HEK293 (cell line): ENCODE measurements around the gene SLC66A2.

ENCODE experiments used
- CTCF ChIP-seq: fragments of 450-650 bp; formaldehyde crosslinking; IDR thresholded peaks from 2 replicates; pipeline ENCODE4 v1.5.1; 2016; ENCODE audit warnings: missing biosample characterization, missing genetic modification characterization
- GLI4 ChIP-seq: fragments of 450-650 bp; formaldehyde crosslinking; IDR thresholded peaks from 2 replicates; pipeline ENCODE4 v1.5.1; 2016; ENCODE audit warnings: missing biosample characterization, missing genetic modification characterization
- KLF9 ChIP-seq: fragments of 450-650 bp; formaldehyde crosslinking; IDR thresholded peaks from 2 replicates; pipeline ENCODE4 v1.5.1; 2016; ENCODE audit warnings: missing biosample characterization, missing genetic modification characterization, low read depth
- PRDM1 ChIP-seq: fragments of 450-650 bp; formaldehyde crosslinking; IDR thresholded peaks from 2 replicates; pipeline ENCODE4; 2016; ENCODE audit warnings: missing biosample characterization, missing genetic modification characterization
- PRDM6 ChIP-seq: fragments of 450-650 bp; formaldehyde crosslinking; IDR thresholded peaks from 2 replicates; pipeline ENCODE4 v1.5.1; 2017; ENCODE audit warnings: missing biosample characterization, missing genetic modification characterization
- REST ChIP-seq: fragments of 450-650 bp; formaldehyde crosslinking; IDR thresholded peaks from 2 replicates; pipeline ENCODE4 v1.5.1; 2016; ENCODE audit warnings: missing biosample characterization, missing genetic modification characterization
- SP2 ChIP-seq: fragments of 450-650 bp; formaldehyde crosslinking; IDR thresholded peaks from 2 replicates; pipeline ENCODE4 v1.5.1; 2016; ENCODE audit warnings: missing biosample characterization, missing genetic modification characterization
- ZNF133 ChIP-seq: fragments of 450-650 bp; formaldehyde crosslinking; IDR thresholded peaks from 2 replicates; pipeline ENCODE4 v1.5.1; 2016; ENCODE audit warnings: missing biosample characterization, missing genetic modification characterization
- ZNF202 ChIP-seq: fragments of 450-650 bp; formaldehyde crosslinking; IDR thresholded peaks from 2 replicates; pipeline ENCODE4 v1.5.1; 2016; ENCODE audit warnings: missing biosample characterization, missing genetic modification characterization, borderline replicate concordance
- ZNF274 ChIP-seq, 2 experiments: fragments of 200-500 bp in 1 of 2; fragments of 450-650 bp in 1 of 2; sonication (Bioruptor generic) in 1 of 2; formaldehyde crosslinking in 1 of 2; IDR thresholded peaks; 2 replicates each; pipeline versions ENCODE4 v1.5.1 to v1.6.1; 2014 to 2016; ENCODE audit warnings: borderline replicate concordance in 1 of 2, inconsistent platforms in 1 of 2, low read length in 1 of 2, missing biosample characterization in 1 of 2, missing genetic modification characterization in 1 of 2
- ZNF350 ChIP-seq: fragments of 450-650 bp; formaldehyde crosslinking; IDR thresholded peaks from 2 replicates; pipeline ENCODE4 v1.5.0; 2017; ENCODE audit warnings: missing biosample characterization, mild to moderate bottlenecking, missing genetic modification characterization
- ZNF37A ChIP-seq: fragments of 450-650 bp; IDR thresholded peaks from 2 replicates; pipeline ENCODE4 v1.5.1; 2018; ENCODE audit warnings: missing biosample characterization, missing genetic modification characterization

- TF ChIP-seq ZNF274 (IDR thresholded peaks at IDR 0.05; ENCODE audit: low read length): no peak
- TF ChIP-seq ZNF274 (tag by site-specific recombination; IDR thresholded peaks at IDR 0.05; ENCODE audit: borderline replicate concordance): no peak
- no peak for TF ChIP-seq REST
- no peak for TF ChIP-seq ZNF202
- no peak for TF ChIP-seq CTCF (tag by site-specific recombination)
- TF ChIP-seq KLF9 (tag by site-specific recombination): no peak
- TF ChIP-seq ZNF133 (tag by site-specific recombination): no peak
- no peak for TF ChIP-seq GLI4 (tag by site-specific recombination)
- TF ChIP-seq ZNF37A (tag by site-specific recombination): no peak
- TF ChIP-seq PRDM6 (tag by site-specific recombination): no peak
- TF ChIP-seq SP2 (tag by site-specific recombination): no peak
- no peak for TF ChIP-seq PRDM1
- no peak for TF ChIP-seq ZNF350 (tag by site-specific recombination)
Observed at GRCh38 chr18:79872527-79873444, 78.7 kb downstream of the SLC66A2 start.
